ENCODE measurements around the gene EFS. TPM values are rescaled to one million over a fixed set of nuclear protein-coding genes. Genes with fewer than 3 reads are reported as not detected.

Gene EFS
- total RNA-seq, 1 experiment from 2014 or later = 0.14 TPM

DNA sequence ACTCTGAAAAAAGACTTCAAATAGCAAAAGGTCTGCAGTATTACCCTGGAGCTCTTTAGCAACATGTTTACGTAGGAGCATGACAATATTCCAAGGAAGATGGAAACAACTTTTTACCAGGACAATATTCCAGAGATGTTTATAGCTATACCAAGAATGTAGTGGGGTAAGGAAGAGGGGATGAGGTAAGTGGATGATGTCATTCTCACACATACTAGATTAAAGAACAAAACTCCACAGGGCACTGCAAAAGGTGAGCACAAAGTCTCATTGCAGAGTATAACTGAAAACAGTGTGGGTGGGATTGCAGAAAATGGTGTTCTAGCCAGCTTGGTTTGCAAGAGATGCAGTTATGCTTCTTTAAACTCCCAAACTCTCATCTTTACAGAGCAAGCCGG, 20.3 kb upstream of the EFS start:
- intact Hi-C loops (cut with micrococcal nuclease; ENCODE audit: unreplicated experiment) = loop anchor here (10.0 kb wide), 1 partner anchor 270 kb away; no protein-coding TSS in a partner anchor
- ChIA-PET POLR2A (no interaction called here), CTCF (interaction anchor here (0.6 to 1.2 kb wide), 2 partner anchors 71 to 286 kb away, joined by 3 to 5 read pairs; no protein-coding TSS in a partner anchor)
- Histone ChIP-seq H3K4me3 (ENCODE audit: low read depth, low read length) (no peak overlapping the region), H3K27me3 (replicated peaks; ENCODE audit: control insufficient read depth, insufficient read depth, low read length) (no peaks in the 10 kb centered on the region), H3K36me3 (ENCODE audit: control insufficient read depth, insufficient read depth, low read length) (no peaks in the 10 kb centered on the region), H3K9me3 (no peaks in the 10 kb centered on the region), H3K4me1 (no peaks in the 10 kb centered on the region)
- H3K4me1 Mint-ChIP-seq (ENCODE audit: low read depth, unreplicated experiment) = no peaks in the 10 kb centered on the region
- no peak for DNase-seq
- TF ChIP-seq, protein P1, sequence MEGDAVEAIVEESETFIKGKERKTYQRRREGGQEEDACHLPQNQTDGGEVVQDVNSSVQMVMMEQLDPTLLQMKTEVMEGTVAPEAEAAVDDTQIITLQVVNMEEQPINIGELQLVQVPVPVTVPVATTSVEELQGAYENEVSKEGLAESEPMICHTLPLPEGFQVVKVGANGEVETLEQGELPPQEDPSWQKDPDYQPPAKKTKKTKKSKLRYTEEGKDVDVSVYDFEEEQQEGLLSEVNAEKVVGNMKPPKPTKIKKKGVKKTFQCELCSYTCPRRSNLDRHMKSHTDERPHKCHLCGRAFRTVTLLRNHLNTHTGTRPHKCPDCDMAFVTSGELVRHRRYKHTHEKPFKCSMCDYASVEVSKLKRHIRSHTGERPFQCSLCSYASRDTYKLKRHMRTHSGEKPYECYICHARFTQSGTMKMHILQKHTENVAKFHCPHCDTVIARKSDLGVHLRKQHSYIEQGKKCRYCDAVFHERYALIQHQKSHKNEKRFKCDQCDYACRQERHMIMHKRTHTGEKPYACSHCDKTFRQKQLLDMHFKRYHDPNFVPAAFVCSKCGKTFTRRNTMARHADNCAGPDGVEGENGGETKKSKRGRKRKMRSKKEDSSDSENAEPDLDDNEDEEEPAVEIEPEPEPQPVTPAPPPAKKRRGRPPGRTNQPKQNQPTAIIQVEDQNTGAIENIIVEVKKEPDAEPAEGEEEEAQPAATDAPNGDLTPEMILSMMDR (IDR thresholded peaks at IDR 0.05; ENCODE audit: insufficient read depth in 1 of 2, low read depth in 1 of 2, low read length in 1 of 2, severe bottlenecking in 1 of 2, unreplicated experiment in 1 of 2) = no peak
- no peaks in the 10 kb centered on the region for H3K9me3 Mint-ChIP-seq (ENCODE audit: unreplicated experiment)
- no TSS peak for BruUV-seq (replicated peaks)
- H3K27me3 Mint-ChIP-seq (ENCODE audit: insufficient read depth, unreplicated experiment) = peaks cover 19% of the 10 kb centered on the region
- H3K36me3 Mint-ChIP-seq (ENCODE audit: insufficient read depth, unreplicated experiment) = no peaks in the 10 kb centered on the region
- no peak overlapping the region for H3K27ac Mint-ChIP-seq (ENCODE audit: unreplicated experiment)
- H3K4me3 Mint-ChIP-seq (ENCODE audit: unreplicated experiment) = no peak overlapping the region

DNA sequence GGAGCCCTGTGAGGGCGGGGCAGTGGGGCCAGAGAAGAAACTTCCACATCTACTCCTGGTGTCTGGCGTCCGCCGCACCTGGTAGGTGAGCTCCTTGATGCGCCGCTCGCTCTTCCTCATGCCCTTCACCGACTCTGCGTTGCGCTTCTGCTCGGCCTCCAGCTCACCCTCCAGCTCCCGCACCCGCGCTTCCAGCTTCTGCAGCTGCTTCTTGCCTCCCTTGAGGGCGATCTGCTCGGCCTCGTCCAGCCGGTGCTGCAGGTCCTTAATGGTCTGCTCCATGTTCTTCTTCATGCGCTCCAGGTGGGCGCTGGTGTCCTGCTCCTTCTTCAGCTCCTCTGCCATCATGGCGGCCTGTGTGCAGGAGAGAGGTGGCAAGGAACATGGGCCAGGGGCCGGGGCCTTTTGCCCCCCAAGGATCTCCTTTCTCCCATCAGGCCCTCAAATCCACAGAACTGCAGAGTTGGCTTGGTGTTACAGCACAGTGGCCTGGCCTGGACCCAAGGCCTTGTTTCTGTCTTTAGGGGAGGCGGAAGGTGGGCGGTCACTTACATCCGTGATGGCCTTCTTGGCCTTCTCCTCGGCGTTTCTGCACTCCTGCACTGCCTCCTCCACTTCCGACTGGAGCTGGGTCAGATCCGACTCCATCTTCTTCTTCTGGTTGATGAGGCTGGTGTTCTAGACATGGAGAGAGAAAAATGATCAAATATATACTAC, 19.6 kb upstream of the EFS start:
- TF ChIP-seq, protein P1 (IDR thresholded peaks at IDR 0.05; ENCODE audit: insufficient read depth in 1 of 2, low read depth in 1 of 2, low read length in 1 of 2, severe bottlenecking in 1 of 2, unreplicated experiment in 1 of 2) = no peak
- Histone ChIP-seq H3K36me3 (ENCODE audit: control insufficient read depth, insufficient read depth, low read length) (no peaks in the 10 kb centered on the region), H3K27me3 (replicated peaks; ENCODE audit: control insufficient read depth, insufficient read depth, low read length) (no peaks in the 10 kb centered on the region), H3K4me3 (ENCODE audit: low read depth, low read length) (no peak overlapping the region), H3K9me3 (no peaks in the 10 kb centered on the region), H3K4me1 (no peaks in the 10 kb centered on the region)
- CTCF ChIA-PET = interaction anchor here (0.6 kb wide), 1 partner anchor 285 kb away, joined by 5 read pairs; no protein-coding TSS in a partner anchor
- BruUV-seq (replicated peaks) = no TSS peak
- Mint-ChIP-seq H3K4me3 (ENCODE audit: unreplicated experiment) (no peak overlapping the region), H3K27me3 (ENCODE audit: insufficient read depth, unreplicated experiment) (peaks cover 15% of the 10 kb centered on the region), H3K36me3 (ENCODE audit: insufficient read depth, unreplicated experiment) (no peaks in the 10 kb centered on the region), H3K27ac (ENCODE audit: unreplicated experiment) (no peak overlapping the region), H3K9me3 (ENCODE audit: unreplicated experiment) (no peaks in the 10 kb centered on the region), H3K4me1 (ENCODE audit: low read depth, unreplicated experiment) (no peaks in the 10 kb centered on the region)
- intact Hi-C loops (cut with micrococcal nuclease; ENCODE audit: unreplicated experiment) = loop anchor here (5.0 to 10.0 kb wide), 2 partner anchors 83 to 270 kb away; partner anchors contain the start of gene NGDN
- POLR2A ChIA-PET = no interaction called here
- no peak for DNase-seq

DNA sequence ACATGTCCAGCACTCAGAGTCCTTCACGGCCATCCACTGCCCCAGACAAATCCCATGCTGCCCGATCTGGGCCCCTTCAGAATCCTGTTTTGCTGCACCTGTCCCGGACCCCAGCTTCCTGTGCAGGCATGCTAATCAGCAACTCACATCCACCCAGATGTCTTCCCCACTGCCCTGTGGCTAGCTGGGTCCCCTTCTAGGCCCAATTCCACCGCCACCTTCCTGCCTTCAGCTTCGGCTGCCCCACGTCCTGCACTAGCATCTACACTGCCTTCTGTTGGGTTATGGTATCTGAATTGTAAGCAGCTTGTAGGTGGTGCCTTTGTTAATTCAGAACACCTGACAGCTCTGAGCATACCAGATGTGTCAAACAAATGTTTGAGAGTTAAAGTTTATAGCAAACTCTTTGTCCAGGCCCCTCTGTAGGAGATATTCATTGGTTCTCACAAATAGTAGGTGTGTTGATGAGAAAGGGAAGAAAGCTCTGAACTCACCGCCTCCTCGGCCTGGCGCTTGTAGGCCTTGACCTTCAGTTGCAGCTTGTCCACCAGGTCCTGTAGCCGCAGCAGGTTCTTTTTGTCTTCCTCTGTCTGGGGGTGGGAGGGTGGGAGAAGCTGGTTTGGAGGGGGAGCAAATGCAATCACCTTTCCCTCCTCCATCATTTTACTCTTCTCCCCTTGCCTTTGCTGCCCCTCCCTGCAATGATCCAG, 17.9 kb upstream of the EFS start:
- H3K27me3 ChIP-seq (replicated peaks; ENCODE audit: control insufficient read depth, insufficient read depth, low read length) = no peaks in the 10 kb centered on the region
- no peak overlapping the region for H3K27ac Mint-ChIP-seq (ENCODE audit: unreplicated experiment)
- no peak for DNase-seq
- intact Hi-C loops (cut with micrococcal nuclease; ENCODE audit: unreplicated experiment) = loop anchor here (5.0 to 10.0 kb wide), 2 partner anchors 84 to 272 kb away; partner anchors contain the start of gene NGDN
- H3K27me3 Mint-ChIP-seq (ENCODE audit: insufficient read depth, unreplicated experiment) = peaks cover 15% of the 10 kb centered on the region
- H3K36me3 Mint-ChIP-seq (ENCODE audit: insufficient read depth, unreplicated experiment) = no peaks in the 10 kb centered on the region
- no peaks in the 10 kb centered on the region for H3K36me3 ChIP-seq (ENCODE audit: control insufficient read depth, insufficient read depth, low read length)
- H3K9me3 Mint-ChIP-seq (ENCODE audit: unreplicated experiment) = no peaks in the 10 kb centered on the region
- H3K4me1 Mint-ChIP-seq (ENCODE audit: low read depth, unreplicated experiment) = no peaks in the 10 kb centered on the region
- H3K9me3 ChIP-seq = no peaks in the 10 kb centered on the region
- ChIA-PET POLR2A (no interaction called here), CTCF (no interaction called here)
- H3K4me3 ChIP-seq (ENCODE audit: low read depth, low read length) = no peak overlapping the region
- no TSS peak for BruUV-seq (replicated peaks)
- TF ChIP-seq, protein P1 (IDR thresholded peaks at IDR 0.05; ENCODE audit: insufficient read depth in 1 of 2, low read depth in 1 of 2, low read length in 1 of 2, severe bottlenecking in 1 of 2, unreplicated experiment in 1 of 2) = no peak
- no peaks in the 10 kb centered on the region for H3K4me1 ChIP-seq
- H3K4me3 Mint-ChIP-seq (ENCODE audit: unreplicated experiment) = no peak overlapping the region
